Choroid plexus epithelial cell (primary cell): ENCODE measurements around the gene NPY1R.

Experiments used
- DNase-seq: peaks from one replicate; pipeline ENCODE4 v3.0.0-alpha.2; 2010; ENCODE audit warnings: low read depth
- H3K4me3 ChIP-seq: 2 replicates; pipeline ENCODE4 v1.5.1; 2011; ENCODE audit warnings: low read depth, mild to moderate bottlenecking, control low read depth, low read length, moderate library complexity
- TF ChIP-seq, protein P1 (sequence below): conservative IDR thresholded peaks from 2 replicates; pipeline ENCODE4 v1.5.1; 2011; ENCODE audit warnings: low read depth, mild to moderate bottlenecking, control low read depth, inconsistent platforms, low read length, moderate library complexity

The NPY1R gene

DNA sequence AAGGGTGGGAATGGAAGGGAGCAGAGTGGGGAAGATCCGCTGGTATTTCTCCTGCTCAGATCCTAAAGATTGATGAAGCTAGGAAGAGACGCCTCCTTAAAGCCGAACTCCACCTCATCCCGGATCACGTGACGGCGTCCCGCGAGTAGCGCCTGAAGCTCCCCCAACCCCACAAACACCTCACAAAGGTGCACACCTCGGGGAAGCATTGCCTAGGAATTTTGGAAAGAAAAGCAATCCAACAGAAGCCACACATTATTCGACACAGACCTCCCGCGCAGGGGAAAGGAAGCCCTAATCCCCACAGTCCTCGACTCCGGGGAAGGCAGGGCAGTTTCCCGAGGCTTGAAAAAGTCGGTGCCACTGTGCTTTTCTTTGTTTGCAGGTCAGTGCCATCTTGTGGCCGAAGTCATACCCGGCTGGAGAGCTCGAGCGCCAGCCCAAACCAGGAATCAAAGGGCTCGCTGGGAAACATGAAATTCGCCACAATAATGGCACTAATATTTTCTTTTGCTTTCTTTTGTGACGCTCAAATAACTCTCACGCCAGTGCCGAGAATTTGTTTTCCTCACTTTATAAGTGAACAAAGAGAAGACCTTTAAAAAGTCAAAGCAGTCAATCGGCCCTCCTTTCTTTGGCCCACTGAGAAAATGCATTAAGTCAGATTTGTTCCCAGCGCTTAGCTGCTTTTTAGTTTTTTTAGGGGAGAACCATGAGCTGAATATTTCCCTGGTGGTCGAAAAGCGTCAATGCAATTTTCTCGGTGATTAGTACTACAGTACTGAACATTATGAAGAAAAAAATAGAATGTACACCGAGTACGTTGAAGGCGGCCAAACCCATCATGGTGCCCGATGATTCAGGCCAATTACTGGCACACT is at the start of gene NPY1R:
Gene NPY1R, minus strand, starts transcription at position 71 of the 881 bp plus-strand sequence. CDS start 6,042 bp downstream, outside the sequence.
- peak; percentile 88 for DNase-seq
- TF ChIP-seq, protein P1, sequence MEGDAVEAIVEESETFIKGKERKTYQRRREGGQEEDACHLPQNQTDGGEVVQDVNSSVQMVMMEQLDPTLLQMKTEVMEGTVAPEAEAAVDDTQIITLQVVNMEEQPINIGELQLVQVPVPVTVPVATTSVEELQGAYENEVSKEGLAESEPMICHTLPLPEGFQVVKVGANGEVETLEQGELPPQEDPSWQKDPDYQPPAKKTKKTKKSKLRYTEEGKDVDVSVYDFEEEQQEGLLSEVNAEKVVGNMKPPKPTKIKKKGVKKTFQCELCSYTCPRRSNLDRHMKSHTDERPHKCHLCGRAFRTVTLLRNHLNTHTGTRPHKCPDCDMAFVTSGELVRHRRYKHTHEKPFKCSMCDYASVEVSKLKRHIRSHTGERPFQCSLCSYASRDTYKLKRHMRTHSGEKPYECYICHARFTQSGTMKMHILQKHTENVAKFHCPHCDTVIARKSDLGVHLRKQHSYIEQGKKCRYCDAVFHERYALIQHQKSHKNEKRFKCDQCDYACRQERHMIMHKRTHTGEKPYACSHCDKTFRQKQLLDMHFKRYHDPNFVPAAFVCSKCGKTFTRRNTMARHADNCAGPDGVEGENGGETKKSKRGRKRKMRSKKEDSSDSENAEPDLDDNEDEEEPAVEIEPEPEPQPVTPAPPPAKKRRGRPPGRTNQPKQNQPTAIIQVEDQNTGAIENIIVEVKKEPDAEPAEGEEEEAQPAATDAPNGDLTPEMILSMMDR = peak; percentile 80
- H3K4me3 ChIP-seq = peak within 1 kb of the TSS; percentile 59

GRCh38 chr4:163380703-163381102 is 48.3 kb upstream of the NPY1R start:
- TF ChIP-seq, protein P1 = no peak
- no peak for DNase-seq
- H3K4me3 ChIP-seq = no peak overlapping the region

GRCh38 chr4:163378661-163379060 is 46.3 kb upstream of the NPY1R start:
- H3K4me3 ChIP-seq = no peak overlapping the region
- TF ChIP-seq, protein P1 = no peak
- DNase-seq = no peak

GRCh38 chr4:163372029-163372428 is 39.6 kb upstream of the NPY1R start:
- no peak for DNase-seq
- no peak overlapping the region for H3K4me3 ChIP-seq
- TF ChIP-seq, protein P1 = no peak

DNA sequence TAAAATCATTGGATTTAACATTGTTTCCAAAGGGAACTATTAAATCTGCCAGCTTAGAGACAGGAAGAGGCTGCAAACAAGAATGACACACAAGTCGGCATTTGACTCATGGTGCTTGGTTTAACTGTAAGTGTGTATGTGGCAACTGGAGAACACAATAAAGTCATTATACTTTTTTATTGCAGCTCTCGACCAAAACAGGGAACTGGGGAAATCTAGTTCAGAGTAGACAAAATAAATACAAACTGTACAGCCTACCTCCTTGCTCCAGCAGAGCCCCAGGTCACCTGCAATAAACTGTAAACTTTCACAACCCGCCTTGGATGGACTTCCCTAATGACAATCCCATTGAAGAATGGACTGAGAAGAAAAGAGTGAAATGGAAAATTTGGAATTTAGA is 35.3 kb upstream of the NPY1R start:
- H3K4me3 ChIP-seq = no peak overlapping the region
- TF ChIP-seq, protein P1 = no peak
- no peak for DNase-seq

DNA sequence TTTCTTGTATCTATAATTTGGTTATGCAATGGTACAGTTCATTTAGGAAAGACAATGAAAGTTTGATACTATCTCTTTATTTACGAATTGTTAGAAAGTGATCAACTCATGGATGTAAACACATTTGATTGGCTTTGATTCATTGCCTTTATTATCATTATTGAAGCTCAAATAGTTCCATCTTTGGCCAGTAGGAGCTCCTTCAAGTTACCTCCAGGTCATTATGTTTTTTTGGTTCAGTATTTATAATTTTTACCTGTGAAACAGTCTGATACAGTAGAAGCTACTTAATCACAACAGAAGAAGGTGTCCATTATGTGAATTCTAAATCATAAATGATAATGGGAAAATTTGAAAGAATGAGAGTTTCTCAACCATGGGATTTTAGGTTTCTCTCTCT is 23.7 kb upstream of the NPY1R start:
- DNase-seq = no peak
- no peak overlapping the region for H3K4me3 ChIP-seq
- TF ChIP-seq, protein P1 = peak; percentile 16

DNA sequence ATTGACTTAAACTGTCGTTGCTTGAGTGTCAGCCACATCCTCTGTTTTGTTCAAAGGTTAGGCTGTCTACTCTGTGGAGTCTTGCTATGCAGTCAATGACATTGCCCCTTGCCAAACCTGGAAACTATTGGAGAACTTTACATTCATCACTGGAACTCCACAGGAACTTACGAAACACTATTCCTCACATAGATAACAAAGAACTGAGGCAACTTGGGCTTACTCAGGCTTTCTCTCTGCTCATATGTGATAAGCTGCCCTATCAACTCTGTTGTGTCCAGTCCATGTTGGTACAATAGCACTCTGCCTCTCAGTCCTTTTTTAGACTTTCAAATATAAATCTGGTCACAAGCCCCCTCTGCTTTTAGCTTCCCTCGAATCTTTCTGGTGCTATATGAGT is 20.7 kb upstream of the NPY1R start:
- TF ChIP-seq, protein P1 = no peak
- H3K4me3 ChIP-seq = no peak overlapping the region
- DNase-seq = no peak
